Measurements from ENCODE around the gene FGF14.

GRCh38 chr13:102392481-102393209, 9.2 kb downstream of the FGF14 start:
- TF ChIP-seq, protein P1, sequence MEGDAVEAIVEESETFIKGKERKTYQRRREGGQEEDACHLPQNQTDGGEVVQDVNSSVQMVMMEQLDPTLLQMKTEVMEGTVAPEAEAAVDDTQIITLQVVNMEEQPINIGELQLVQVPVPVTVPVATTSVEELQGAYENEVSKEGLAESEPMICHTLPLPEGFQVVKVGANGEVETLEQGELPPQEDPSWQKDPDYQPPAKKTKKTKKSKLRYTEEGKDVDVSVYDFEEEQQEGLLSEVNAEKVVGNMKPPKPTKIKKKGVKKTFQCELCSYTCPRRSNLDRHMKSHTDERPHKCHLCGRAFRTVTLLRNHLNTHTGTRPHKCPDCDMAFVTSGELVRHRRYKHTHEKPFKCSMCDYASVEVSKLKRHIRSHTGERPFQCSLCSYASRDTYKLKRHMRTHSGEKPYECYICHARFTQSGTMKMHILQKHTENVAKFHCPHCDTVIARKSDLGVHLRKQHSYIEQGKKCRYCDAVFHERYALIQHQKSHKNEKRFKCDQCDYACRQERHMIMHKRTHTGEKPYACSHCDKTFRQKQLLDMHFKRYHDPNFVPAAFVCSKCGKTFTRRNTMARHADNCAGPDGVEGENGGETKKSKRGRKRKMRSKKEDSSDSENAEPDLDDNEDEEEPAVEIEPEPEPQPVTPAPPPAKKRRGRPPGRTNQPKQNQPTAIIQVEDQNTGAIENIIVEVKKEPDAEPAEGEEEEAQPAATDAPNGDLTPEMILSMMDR (conservative IDR thresholded peaks at IDR 0.05; ENCODE audit: low read depth, low read length) = no peak
- TF ChIP-seq EZH2phosphoT487 (IDR thresholded peaks at IDR 0.05; ENCODE audit: borderline replicate concordance, low read length) = no peak

All from PC-3 (cell line).